SW480 (cell line): ENCODE results near the gene ARHGEF17.
"Not testable (repeated sequence)": the region's sequence is repeated elsewhere in the genome, so short reads cannot be mapped to it uniquely, and the experiment has no call there.

Experiments used
- DNase-seq: peaks from one replicate; pipeline ENCODE4 v3.0.0-alpha.2; 2016; ENCODE audit warnings: low spot score

The ARHGEF17 gene

GRCh38 chr11:73308003-73308960 lies at the start of gene ARHGEF17:
Gene ARHGEF17 (plus strand): TSS chr11:73308276. CDS start chr11:73308639, 363 bp downstream.
- DNase-seq = peak; percentile 46

GRCh38 chr11:73259406-73260126 lies 48.5 kb upstream of the ARHGEF17 start:
- no peak for DNase-seq

- DNase-seq = no peak
These were observed 48.0 kb upstream of the ARHGEF17 start for GRCh38 chr11:73260127-73260457.

GRCh38 chr11:73262851-73263495 lies 45.1 kb upstream of the ARHGEF17 start:
- no peak for DNase-seq

GRCh38 chr11:73263640-73264039 lies 44.4 kb upstream of the ARHGEF17 start:
- no peak for DNase-seq

- DNase-seq = no peak
These were observed 42.7 kb upstream of the ARHGEF17 start for GRCh38 chr11:73265278-73265810.

GRCh38 chr11:73265853-73266645 lies 42.0 kb upstream of the ARHGEF17 start:
- DNase-seq = no peak

- no peak for DNase-seq
These were observed 41.4 kb upstream of the ARHGEF17 start for GRCh38 chr11:73266646-73267020.

- no peak for DNase-seq
These were observed 40.8 kb upstream of the ARHGEF17 start for GRCh38 chr11:73267122-73267846.

- DNase-seq = no peak
These were observed 40.1 kb upstream of the ARHGEF17 start for GRCh38 chr11:73267906-73268540.

- DNase-seq = no peak
These were observed 39.3 kb upstream of the ARHGEF17 start for GRCh38 chr11:73268671-73269271.

- DNase-seq = no peak
These were observed 38.5 kb upstream of the ARHGEF17 start for GRCh38 chr11:73269459-73270015.

- DNase-seq = no peak
These were observed 37.8 kb upstream of the ARHGEF17 start for GRCh38 chr11:73270016-73270854.

GRCh38 chr11:73270855-73271477 lies 37.1 kb upstream of the ARHGEF17 start:
- DNase-seq = no peak

- not testable (repeated sequence) for DNase-seq
These were observed 36.6 kb upstream of the ARHGEF17 start for GRCh38 chr11:73271478-73271865.

GRCh38 chr11:73271936-73272679 lies 36.0 kb upstream of the ARHGEF17 start, which contains the start of gene P2RY6:
Gene P2RY6 (plus strand): TSS chr11:73272338. CDS start chr11:73296519, 24,181 bp downstream.
- DNase-seq = peak; percentile 44

GRCh38 chr11:73272680-73273038 lies 35.4 kb upstream of the ARHGEF17 start:
- DNase-seq = no peak
